ENCODE results near the gene CDPF1. TPM values are rescaled to one million over a fixed set of nuclear protein-coding genes. Genes with fewer than 3 reads are reported as not detected.

Gene CDPF1
- total and polyA plus RNA-seq, 2 donors (not counting 3 experiments of a cell fraction or from before 2014, with no cell fraction given), result 9.7 to 9.9 TPM

- Histone ChIP-seq H3K9me3 (replicated peaks; ENCODE audit: control insufficient read depth, insufficient read depth, low read length) (no peaks in the 10 kb centered on the region), H4K20me1 (replicated peaks; ENCODE audit: control insufficient read depth, extremely low read depth, insufficient read depth, low read length) (no peaks in the 10 kb centered on the region), H3K79me2 (ENCODE audit: control insufficient read depth, insufficient read depth, low read length) (no peaks in the 10 kb centered on the region), H3K27ac (ENCODE audit: insufficient read depth, low read depth, low read length) (no peak overlapping the region), H3K9me1 (replicated peaks; ENCODE audit: control insufficient read depth, extremely low read depth, insufficient read depth, low read length) (no peaks in the 10 kb centered on the region), H3K4me3 (replicated peaks in 1 of 3; ENCODE audit: insufficient read depth in 1 of 3, low read depth in 1 of 3, low read length in 3 of 3) (no peak overlapping the region), H3K36me3 (ENCODE audit: control insufficient read depth in 2 of 2, extremely low read depth in 1 of 2, insufficient read depth in 2 of 2, low read length in 2 of 2) (no peaks in the 10 kb centered on the region), H3K27me3 (ENCODE audit: control insufficient read depth in 2 of 2, insufficient read depth in 2 of 2, low read length in 2 of 2) (no peaks in the 10 kb centered on the region), H3K9ac (replicated peaks; ENCODE audit: extremely low read depth, insufficient read depth, low read length) (no peak overlapping the region), H3K4me1 (ENCODE audit: control insufficient read depth, extremely low read depth, insufficient read depth, low read length) (no peaks in the 10 kb centered on the region), H3K4me2 (ENCODE audit: insufficient read depth, low read length) (no peak overlapping the region), H2AFZ (ENCODE audit: low read depth, low read length) (no peak overlapping the region)
- ChIA-PET POLR2A (no interaction called here), CTCF (no interaction called here)
- no peak for FAIRE-seq
- DNase-seq (ENCODE audit: low read depth, low spot score), result no peak
- intact Hi-C loops (cut with micrococcal nuclease) (no loop called here), dilution Hi-C loops (cut with MboI; ENCODE audit: extremely low pct_ligation_motif_present, low sequenced_read_pairs) (no loop called here)
- TF ChIP-seq POLR2AphosphoS5 (IDR thresholded peaks at IDR 0.05; ENCODE audit: insufficient read depth, low read depth, low read length) (no peak), EZH2 (IDR thresholded peaks at IDR 0.05; ENCODE audit: borderline replicate concordance, low read depth, low read length, severe bottlenecking) (no peak), JUN (IDR thresholded peaks at IDR 0.05; ENCODE audit: borderline replicate concordance, insufficient read depth, insufficient read length, low read depth) (no peak), GATA2 (IDR thresholded peaks at IDR 0.05; ENCODE audit: insufficient read depth, insufficient read length, low read depth, low read length) (no peak), POLR2A (IDR thresholded peaks at IDR 0.05; ENCODE audit: low read depth, low read length) (no peak), FOS (IDR thresholded peaks at IDR 0.05; ENCODE audit: borderline replicate concordance, insufficient read depth, low read length) (no peak), MYC (IDR thresholded peaks at IDR 0.05; ENCODE audit: low read depth, low read length) (no peak), MAX (IDR thresholded peaks at IDR 0.05; ENCODE audit: insufficient read depth, insufficient read length) (no peak)
- no TSS peak for BruUV-seq (replicated peaks)
These were observed 11.6 kb downstream of the CDPF1 start for GRCh38 chr22:46238541-46238940.

Data from endothelial cell of umbilical vein (primary cell).